ENCODE measurements around the gene TMEM218.

Gene TMEM218

GRCh38 chr11:125049164-125049792, 62.1 kb downstream of the TMEM218 start:
- FAIRE-seq, result no peak

Measured in TTC549 (cell line).